ENCODE data around the gene LILRB3. TPM values are rescaled to one million over a fixed set of nuclear protein-coding genes. Genes with fewer than 3 reads are reported as not detected.
"Not testable (repeated sequence)": the region's sequence is repeated elsewhere in the genome, so short reads cannot be mapped to it uniquely, and the experiment has no call there.

LILRB3 gene
- total and polyA plus RNA-seq, 12 donors = 0.22 to 56.2 (median 10.9) TPM

- H3K4me3 ChIP-seq = no peak overlapping the region
These were observed 13.6 kb downstream of the LILRB3 start for GRCh38 chr19:54209058-54209810.

GRCh38 chr19:54208784-54209057 lies 14.1 kb downstream of the LILRB3 start:
- H3K4me1 ChIP-seq (replicated peaks in 1 of 2) = peaks cover 41 to 69% of the 10 kb centered on the region in 2 donors
- H3K4me3 ChIP-seq = no peak overlapping the region
- no peaks in the 10 kb centered on the region for H3K9me3 ChIP-seq (replicated peaks in 1 of 3)

More at GRCh38 chr19:54209058-54209810, 13.6 kb downstream of the LILRB3 start:
- 30 to 62% (median 59%) methylated on average over 9 to 24 of the region's 24 CpGs for WGBS, 4 donors
- no peaks in the 10 kb centered on the region for H3K27me3 ChIP-seq
- peak overlapping the region; percentile 82 to 100 (median 95) for H3K27ac ChIP-seq
- intact Hi-C loops (cut with DNase I) = no loop called here
- DNase-seq = peak in 2 of 7 donors; percentile 54 to 55
- H3K4me1 ChIP-seq (replicated peaks in 1 of 2) = peaks cover 41 to 64% of the 10 kb centered on the region in 2 donors
- peaks cover 0 to 41% of the 10 kb centered on the region in 2 donors for H3K36me3 ChIP-seq (replicated peaks in 1 of 2)
- TF ChIP-seq CTCF (IDR thresholded peaks at IDR 0.05) = no peak
- peak in 1 of 2 donors; percentile 10 for TF ChIP-seq POLR2A (IDR thresholded peaks at IDR 0.05)
- H3K9me3 ChIP-seq (replicated peaks in 1 of 3) = no peaks in the 10 kb centered on the region

GRCh38 chr19:54207983-54208783 lies 14.6 kb downstream of the LILRB3 start:
- H3K9me3 ChIP-seq (replicated peaks in 1 of 3) = no peaks in the 10 kb centered on the region
- intact Hi-C loops (cut with DNase I) = no loop called here
- no peak overlapping the region for H3K4me3 ChIP-seq
- peak overlapping the region; percentile 84 to 100 (median 95) for H3K27ac ChIP-seq
- H3K4me1 ChIP-seq (replicated peaks in 1 of 2) = peaks cover 43 to 74% of the 10 kb centered on the region in 2 donors
- TF ChIP-seq POLR2A (IDR thresholded peaks at IDR 0.05) (peak; percentile 32 to 60), CTCF (IDR thresholded peaks at IDR 0.05) (no peak)
- WGBS, 4 donors = 40 to 51% (median 47%) methylated on average over 14 to 18 of the region's 18 CpGs
- H3K27me3 ChIP-seq = no peaks in the 10 kb centered on the region
- DNase-seq = peak; percentile 71 to 99 (median 95)
- H3K36me3 ChIP-seq (replicated peaks in 1 of 2) = peaks cover 0 to 52% of the 10 kb centered on the region in 2 donors

More at GRCh38 chr19:54208784-54209057, 14.1 kb downstream of the LILRB3 start:
- 78 to 90% (median 84%) methylated on average over 7 to 8 of the region's 8 CpGs for WGBS, 4 donors
- Histone ChIP-seq H3K27me3 (no peaks in the 10 kb centered on the region), H3K27ac (peak overlapping the region; percentile 82 to 100 (median 95)), H3K36me3 (replicated peaks in 1 of 2) (peaks cover 0 to 46% of the 10 kb centered on the region in 2 donors)
- intact Hi-C loops (cut with DNase I) = no loop called here
- no peak for DNase-seq
- TF ChIP-seq POLR2A (IDR thresholded peaks at IDR 0.05) (no peak), CTCF (IDR thresholded peaks at IDR 0.05) (no peak)

GRCh38 chr19:54207676-54207982 lies 15.2 kb downstream of the LILRB3 start:
- H3K4me3 ChIP-seq = no peak overlapping the region
- H3K27me3 ChIP-seq = no peaks in the 10 kb centered on the region
- no peaks in the 10 kb centered on the region for H3K9me3 ChIP-seq (replicated peaks in 1 of 3)
- peaks cover 0 to 57% of the 10 kb centered on the region in 2 donors for H3K36me3 ChIP-seq (replicated peaks in 1 of 2)
- DNase-seq = no peak
- intact Hi-C loops (cut with DNase I) = no loop called here
- no peak for TF ChIP-seq CTCF (IDR thresholded peaks at IDR 0.05)
- no peak for TF ChIP-seq POLR2A (IDR thresholded peaks at IDR 0.05)
- peaks cover 48 to 80% of the 10 kb centered on the region in 2 donors for H3K4me1 ChIP-seq (replicated peaks in 1 of 2)
- 48 to 64% (median 53%) methylated on average over 5 of the region's 5 CpGs for WGBS, 4 donors
- H3K27ac ChIP-seq = peak overlapping the region; percentile 76 to 100 (median 90)

- H3K4me1 ChIP-seq (replicated peaks in 1 of 2) = peaks cover 53 to 84% of the 10 kb centered on the region in 2 donors
- H3K4me3 ChIP-seq; intact Hi-C loops (cut with DNase I); H3K27me3 ChIP-seq; H3K9me3 ChIP-seq (replicated peaks in 1 of 3): not testable (repeated sequence)
- peak overlapping the region; percentile 76 to 100 (median 90) for H3K27ac ChIP-seq
- H3K36me3 ChIP-seq (replicated peaks in 1 of 2) = peaks cover 0 to 62% of the 10 kb centered on the region in 2 donors
- peak in 1 of 7 donors; percentile 43 for DNase-seq
- 74 to 85% (median 78%) methylated on average over 23 of the region's 23 CpGs for WGBS, 4 donors
These were observed 15.6 kb downstream of the LILRB3 start for GRCh38 chr19:54207193-54207592.

Data from adrenal gland (tissue), 12 donors.